HepG2 (cell line): ENCODE data around the gene TCF23. TPM values are rescaled to one million over a fixed set of nuclear protein-coding genes. Genes with fewer than 3 reads are reported as not detected.

Experiments
- ARID5B ChIP-seq: IDR thresholded peaks from 2 replicates; pipeline ENCODE4 v1.4.0; 2020; ENCODE audit warnings: mild to moderate bottlenecking, missing genetic modification reagents
- BRD4 ChIP-seq: sonication (generic); formaldehyde crosslinking; IDR thresholded peaks from 2 replicates; pipeline ENCODE4 v1.4.0; 2020; ENCODE audit warnings: missing genetic modification reagents
- ELK4 ChIP-seq: sonication (generic); formaldehyde crosslinking; IDR thresholded peaks from 2 replicates; pipeline ENCODE4 v1.9.0; 2021; ENCODE audit warnings: missing genetic modification reagents, borderline replicate concordance
- HNF1A ChIP-seq, 2 experiments: sonication (generic) in 1 of 2; formaldehyde crosslinking in 1 of 2; IDR thresholded peaks; 2 replicates each; pipeline versions ENCODE4 v1.4.0 to v1.6.1; 2016 to 2020; ENCODE audit warnings: borderline replicate concordance in 1 of 2, low read depth in 1 of 2, mild to moderate bottlenecking in 1 of 2, missing genetic modification reagents in 1 of 2
- KLF13 ChIP-seq: sonication (generic); formaldehyde crosslinking; IDR thresholded peaks from 2 replicates; pipeline ENCODE4 v1.4.0; 2020; ENCODE audit warnings: mild to moderate bottlenecking, missing genetic modification reagents
- MAFG ChIP-seq: sonication (generic); formaldehyde crosslinking; IDR thresholded peaks from 2 replicates; pipeline ENCODE4 v1.5.1; 2020; ENCODE audit warnings: mild to moderate bottlenecking, missing genetic modification reagents
- MBNL3 ChIP-seq: fragments of 250-450 bp; sonication (Bioruptor Pico); conservative IDR thresholded peaks from 2 replicates; pipeline ENCODE4 v1.8.0; 2022; ENCODE audit warnings: mild to moderate bottlenecking, inconsistent platforms
- NCOA2 ChIP-seq: sonication (generic); formaldehyde crosslinking; IDR thresholded peaks from 2 replicates; pipeline ENCODE4 v1.8.0; 2022; ENCODE audit warnings: inconsistent platforms
- NFKBIZ ChIP-seq: IDR thresholded peaks from 2 replicates; pipeline ENCODE4 v1.6.1; 2018; ENCODE audit warnings: missing genetic modification reagents, missing compliant biosample characterization
- POLR2AphosphoS2 ChIP-seq: IDR thresholded peaks from 2 replicates; pipeline ENCODE4 v1.6.1; 2011; ENCODE audit warnings: low read depth, low read length, improper control_type of control experiment
- PRPF4 ChIP-seq: fragments of 200-400 bp; formaldehyde crosslinking; IDR thresholded peaks from 2 replicates; pipeline ENCODE4 v1.6.1; 2016; ENCODE audit warnings: low read length, low read depth; ENCODE audit not compliant: poor library complexity, severe bottlenecking
- STAG1 ChIP-seq: sonication (generic); formaldehyde crosslinking; IDR thresholded peaks from 2 replicates; pipeline ENCODE4 v1.4.0; 2020; ENCODE audit warnings: missing genetic modification reagents
- THRA ChIP-seq: sonication (generic); formaldehyde crosslinking; IDR thresholded peaks from 2 replicates; pipeline ENCODE4 v1.4.0; 2020; ENCODE audit warnings: missing genetic modification reagents, borderline replicate concordance
- ZFP62 ChIP-seq: sonication (generic); formaldehyde crosslinking; IDR thresholded peaks from 2 replicates; pipeline ENCODE4 v1.4.0; 2020; ENCODE audit warnings: missing genetic modification reagents
- ZNF124 ChIP-seq: sonication (generic); formaldehyde crosslinking; IDR thresholded peaks from 2 replicates; pipeline ENCODE4 v1.4.0; 2020; ENCODE audit warnings: missing genetic modification reagents
- ZNF224 ChIP-seq: sonication (generic); formaldehyde crosslinking; IDR thresholded peaks from 2 replicates; pipeline ENCODE4 v1.5.0; 2020; ENCODE audit warnings: mild to moderate bottlenecking, missing genetic modification reagents
- ZNF446 ChIP-seq: sonication (generic); formaldehyde crosslinking; IDR thresholded peaks from 2 replicates; pipeline ENCODE4 v1.5.0; 2020; ENCODE audit warnings: mild to moderate bottlenecking, missing genetic modification reagents
- polyA plus RNA-seq, 8 experiments: library from polyadenylated mRNA; depleted of rRNA in 3 of 8; stranded (reverse) in 7 of 8; unstranded in 1 of 8; fragments of >200 nt; fragmentation: Illumina TruSeq in 4 of 8; extraction: Trizol in 4 of 8; gene quantifications; 2 replicates each; pipeline versions ENCODE4 v1.2.1 to v1.2.3, GENCODE V29; 2011 to 2016; ENCODE audit warnings: low read depth in 4 of 8, missing spikeins in 1 of 8, mixed read lengths in 1 of 8; ENCODE audit not compliant: insufficient read depth in 1 of 8
- total RNA-seq, 5 experiments: library from RNA; depleted of rRNA; stranded (reverse); fragments of >200 nt; fragmentation: Illumina TruSeq; extraction: Trizol; gene quantifications; 2 replicates each; pipeline ENCODE4 v1.2.3, GENCODE V29; 2016; ENCODE audit warnings: low read depth in 1 of 5

Gene TCF23
- total and polyA plus RNA-seq, 2 of the 13 experiments (the other 11 are each of a cell fraction or from before 2014, with no cell fraction given) = 0.02 to 1.4 TPM

- TF ChIP-seq ELK4 (CRISPR knock-in tag) (no peak), ZFP62 (CRISPR knock-in tag) (no peak), PRPF4 (no peak), NCOA2 (peak; percentile 99), STAG1 (CRISPR knock-in tag) (no peak; the same call in none of the 2 replicates), KLF13 (CRISPR knock-in tag) (no peak), MAFG (CRISPR knock-in tag) (no peak), ZNF446 (no peak), ARID5B (CRISPR knock-in tag) (peak; percentile 97), HNF1A (IDR thresholded peaks at IDR 0.05; ENCODE audit: low read depth) (peak; percentile 89), HNF1A (CRISPR knock-in tag; IDR thresholded peaks at IDR 0.05; ENCODE audit: borderline replicate concordance) (0 out of 2 replicates have a peak, but pooled peaks have one; percentile 56), ZNF224 (no peak), BRD4 (CRISPR knock-in tag) (peak; percentile 69), THRA (peak; percentile 88; the same call in 1 of the 2 replicates), MBNL3 (no peak), POLR2AphosphoS2 (no peak), NFKBIZ (CRISPR knock-in tag) (0 out of 2 replicates have a peak, but pooled peaks have one; percentile 50), ZNF124 (peak; percentile 44; the same call in 1 of the 2 replicates)
Measured at GRCh38 chr2:27177441-27178351, 28.9 kb downstream of the TCF23 start (continued).
